ENCODE data around the gene KSR2. TPM values are rescaled to one million over a fixed set of nuclear protein-coding genes. Genes with fewer than 3 reads are reported as not detected.
A peak's percentile ranks its signal among the peaks of the same experiment; 100 is the strongest.

Gene KSR2
- total RNA-seq, 1 experiment from 2014 or later, result 0.24 TPM

- peak; percentile 62 for DNase-seq (ENCODE audit: low read depth)
Measured at GRCh38 chr12:117580718-117581062, 388.1 kb downstream of the KSR2 start.

- no peak for DNase-seq (ENCODE audit: low read depth)
Measured at GRCh38 chr12:117580015-117580717, 388.6 kb downstream of the KSR2 start.

GRCh38 chr12:117577122-117577657, 391.6 kb downstream of the KSR2 start:
- DNase-seq (ENCODE audit: low read depth), result no peak

GRCh38 chr12:117576053-117576452, 392.7 kb downstream of the KSR2 start:
- no peak for DNase-seq (ENCODE audit: low read depth)

- DNase-seq (ENCODE audit: low read depth), result no peak
Measured at GRCh38 chr12:117574655-117575054, 394.1 kb downstream of the KSR2 start.

- DNase-seq (ENCODE audit: low read depth), result no peak
Measured at GRCh38 chr12:117572755-117573154, 396.0 kb downstream of the KSR2 start.

GRCh38 chr12:117571321-117571720, 397.5 kb downstream of the KSR2 start:
- DNase-seq (ENCODE audit: low read depth), result peak; percentile 20

- no peak for DNase-seq (ENCODE audit: low read depth)
Measured at GRCh38 chr12:117570608-117571007, 398.2 kb downstream of the KSR2 start.

- no peak for DNase-seq (ENCODE audit: low read depth)
Measured at GRCh38 chr12:117567644-117568216, 401.1 kb downstream of the KSR2 start.

GRCh38 chr12:117564881-117565280, 403.9 kb downstream of the KSR2 start:
- DNase-seq (ENCODE audit: low read depth), result peak; percentile 8

GRCh38 chr12:117563706-117564105, 405.1 kb downstream of the KSR2 start:
- DNase-seq (ENCODE audit: low read depth), result no peak

GRCh38 chr12:117563007-117563406, 405.8 kb downstream of the KSR2 start:
- DNase-seq (ENCODE audit: low read depth), result no peak

- DNase-seq (ENCODE audit: low read depth), result no peak
Measured at GRCh38 chr12:117561990-117562389, 406.8 kb downstream of the KSR2 start.

- no peak for DNase-seq (ENCODE audit: low read depth)
Measured at GRCh38 chr12:117559978-117560377, 408.8 kb downstream of the KSR2 start.

- no peak for DNase-seq (ENCODE audit: low read depth)
Measured at GRCh38 chr12:117555889-117556288, 412.9 kb downstream of the KSR2 start.

- peak; percentile 20 for DNase-seq (ENCODE audit: low read depth)
Measured at GRCh38 chr12:117552971-117553370, 415.8 kb downstream of the KSR2 start.

- no peak for DNase-seq (ENCODE audit: low read depth)
Measured at GRCh38 chr12:117551665-117552064, 417.1 kb downstream of the KSR2 start.

- no peak for DNase-seq (ENCODE audit: low read depth)
Measured at GRCh38 chr12:117547209-117547608, 421.6 kb downstream of the KSR2 start.

GRCh38 chr12:117545216-117545615, 423.6 kb downstream of the KSR2 start:
- no peak for DNase-seq (ENCODE audit: low read depth)

- DNase-seq (ENCODE audit: low read depth), result no peak
Measured at GRCh38 chr12:117540011-117540410, 428.8 kb downstream of the KSR2 start.

- DNase-seq (ENCODE audit: low read depth), result no peak
Measured at GRCh38 chr12:117538926-117539325, 429.9 kb downstream of the KSR2 start.

- DNase-seq (ENCODE audit: low read depth), result peak; percentile 29
Measured at GRCh38 chr12:117538032-117538690, 430.6 kb downstream of the KSR2 start.

GRCh38 chr12:117533687-117534086, 435.1 kb downstream of the KSR2 start:
- no peak for DNase-seq (ENCODE audit: low read depth)

Data from RPMI7951 (cell line).